HG03039 (cell line): ENCODE data around the gene OPN4.

Experiments used
- ATAC-seq: cut with Tn5 transposase; IDR thresholded peaks from one replicate; pipeline ENCODE4 v1.9.1; 2021; ENCODE audit warnings: mild to moderate bottlenecking, moderate library complexity; ENCODE audit not compliant: unreplicated experiment

Gene OPN4

DNA sequence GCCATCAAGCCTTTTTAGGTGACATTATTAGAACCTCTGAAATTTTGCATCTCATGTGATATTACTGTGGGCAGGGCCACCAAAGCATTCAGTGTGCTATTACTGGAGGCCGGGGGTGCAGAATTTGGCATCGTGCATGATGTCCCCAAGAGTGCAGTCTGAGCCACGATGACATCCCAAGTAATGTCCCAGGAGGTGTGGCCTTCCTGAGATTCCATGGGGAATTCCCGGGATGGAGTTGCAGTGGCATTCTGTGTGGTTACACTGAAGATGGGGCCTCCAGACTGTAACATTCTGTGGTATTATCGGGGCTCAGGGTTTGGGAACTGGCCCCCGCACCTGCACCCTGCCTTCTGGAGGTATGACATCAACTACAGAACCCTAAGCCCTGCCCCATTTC is 23.0 kb downstream of the OPN4 start:
- ATAC-seq = no peak

- no peak for ATAC-seq
Measured at GRCh38 chr10:86678999-86679792, 24.8 kb downstream of the OPN4 start.

GRCh38 chr10:86681047-86681446 is 26.7 kb downstream of the OPN4 start:
- ATAC-seq = no peak

DNA sequence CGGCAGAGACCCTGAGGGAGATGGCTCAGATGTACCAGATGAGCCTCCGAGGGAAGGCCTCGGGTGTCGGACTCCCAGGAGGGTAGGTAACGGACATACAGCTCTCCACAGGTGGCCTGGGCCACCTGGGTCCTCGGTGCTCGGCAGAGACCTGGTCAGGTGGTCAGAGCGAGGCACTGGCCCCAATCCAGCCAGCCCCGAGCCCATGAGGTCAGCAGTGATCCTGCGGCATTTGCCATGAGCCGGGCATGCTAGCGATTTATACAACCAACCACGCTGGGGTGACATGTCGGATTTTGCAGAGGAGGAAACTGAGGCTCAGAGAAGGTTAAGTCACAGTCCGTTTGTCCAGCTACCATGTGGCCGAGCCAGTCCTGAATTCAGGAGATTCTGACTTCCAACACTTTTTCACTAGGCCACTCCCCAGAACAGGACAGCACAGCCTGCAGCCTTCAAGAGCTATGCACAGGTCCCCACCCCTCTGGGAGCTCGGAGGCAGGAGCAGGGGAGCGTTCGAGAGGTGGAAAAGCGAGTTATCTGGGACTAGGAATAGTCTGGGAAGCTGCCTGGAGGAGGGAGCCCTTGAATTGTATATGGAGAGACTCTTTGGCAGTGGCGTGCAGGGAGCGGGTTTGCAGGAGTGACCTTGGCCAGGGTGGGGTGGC is 27.5 kb downstream of the OPN4 start:
- no peak for ATAC-seq

GRCh38 chr10:86682675-86683074 is 28.3 kb downstream of the OPN4 start:
- no peak for ATAC-seq

DNA sequence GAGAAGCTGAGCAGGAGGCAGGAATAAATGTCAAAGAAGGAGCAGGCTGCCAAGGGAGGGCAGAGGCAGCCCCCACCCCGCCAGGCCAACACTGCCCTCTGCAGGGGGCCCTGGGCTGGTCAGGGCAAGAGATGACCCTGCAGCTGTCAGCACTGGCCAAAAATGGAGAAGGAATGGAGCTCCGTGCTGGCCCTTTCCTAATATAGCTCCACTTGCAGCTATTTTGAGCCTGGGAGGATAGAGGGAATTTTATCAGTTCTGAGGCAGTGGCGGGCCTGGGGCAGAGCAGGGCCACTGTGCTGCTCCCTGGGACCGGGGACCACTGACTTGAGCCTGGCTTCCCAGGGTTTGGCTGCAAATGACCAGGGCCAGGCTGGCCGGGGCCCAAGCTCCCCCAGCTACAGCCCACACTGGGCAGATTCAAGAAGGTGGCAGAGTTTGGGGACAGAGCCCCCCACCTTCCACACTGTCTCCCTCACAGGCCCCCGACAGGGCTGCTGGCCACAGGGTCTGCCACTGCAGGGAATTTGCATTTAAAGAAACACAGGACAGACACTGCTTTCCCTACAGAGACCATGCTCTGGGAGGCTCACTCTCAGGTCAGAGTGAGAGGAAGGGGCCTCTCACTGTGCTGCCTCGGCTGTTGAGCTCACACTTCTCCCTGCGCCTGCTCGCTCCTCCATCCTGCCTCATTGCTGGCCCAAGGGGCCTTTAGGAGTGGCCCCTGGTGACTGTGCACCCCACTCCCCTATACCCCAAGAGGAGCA is 30.2 kb downstream of the OPN4 start:
- ATAC-seq = no peak

DNA sequence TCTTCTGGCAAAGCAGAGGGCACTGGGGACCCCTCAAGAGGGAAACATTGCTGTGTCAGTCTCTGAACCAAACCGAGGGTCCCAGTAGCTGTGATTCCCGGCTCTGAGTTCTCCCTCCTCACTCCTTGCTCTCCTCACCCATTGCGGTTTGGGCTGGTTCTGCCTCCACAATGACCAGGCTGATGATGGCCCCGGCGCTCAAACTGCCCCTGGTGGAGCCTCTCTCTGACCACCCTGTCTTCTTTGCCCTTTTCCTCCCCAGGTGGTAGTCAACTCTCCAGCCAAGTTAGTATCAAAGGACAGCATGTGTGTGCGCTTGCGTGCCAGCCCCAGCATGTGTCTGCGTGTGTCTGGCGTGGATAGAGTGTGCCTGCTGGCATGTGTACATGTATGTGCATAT is 31.1 kb downstream of the OPN4 start:
- ATAC-seq = no peak

- no peak for ATAC-seq
Measured at GRCh38 chr10:86685893-86686632, 31.7 kb downstream of the OPN4 start.

GRCh38 chr10:86686972-86687371 is 32.6 kb downstream of the OPN4 start:
- ATAC-seq = no peak

DNA sequence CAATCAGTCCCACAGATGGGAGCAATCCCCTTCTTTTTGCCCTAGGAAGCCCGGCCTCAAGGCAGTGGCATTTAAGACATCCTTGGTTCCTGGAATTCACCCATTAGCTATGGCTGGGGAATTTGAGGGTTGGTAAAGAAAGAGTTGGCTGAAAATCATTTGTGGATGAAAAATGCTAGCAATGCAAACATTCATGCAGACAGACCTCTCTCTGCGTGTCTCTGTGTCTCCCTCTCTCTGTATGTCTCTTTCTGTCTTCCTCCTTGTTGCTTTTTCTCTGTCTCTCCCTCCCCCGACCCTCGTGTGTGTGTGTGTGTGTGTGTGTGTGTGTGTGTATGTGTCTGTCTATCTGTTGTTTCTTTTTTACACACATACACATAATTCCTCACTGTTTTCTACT is 33.4 kb downstream of the OPN4 start:
- no peak for ATAC-seq

DNA sequence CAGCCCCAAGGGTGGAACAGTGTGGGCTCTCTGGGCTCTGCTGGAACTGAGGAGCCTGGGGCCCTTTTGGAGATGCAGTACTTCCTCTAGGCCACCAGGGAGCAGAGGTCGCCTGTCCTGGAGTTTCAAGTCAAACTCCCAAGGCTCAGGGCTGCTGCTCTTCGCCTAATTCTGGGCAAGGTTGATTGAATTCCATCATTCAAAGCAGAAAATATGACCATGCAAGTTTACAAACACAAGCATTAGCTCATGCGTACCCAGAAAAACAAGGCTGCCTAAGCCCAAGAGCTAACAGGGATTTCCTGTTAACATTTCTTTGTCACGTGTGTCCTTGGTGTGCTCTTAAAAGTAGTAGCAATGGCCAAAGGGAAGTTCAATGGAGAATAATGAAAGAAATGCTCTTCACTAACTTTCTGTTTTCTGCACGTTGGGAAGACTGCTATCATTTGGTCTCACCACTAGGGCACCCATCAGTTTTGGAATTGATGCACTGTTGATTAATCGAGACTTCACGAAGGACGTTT is 34.1 kb downstream of the OPN4 start:
- ATAC-seq = peak; percentile 80

- no peak for ATAC-seq
Measured at GRCh38 chr10:86689146-86689545, 34.8 kb downstream of the OPN4 start.

- no peak for ATAC-seq
Measured at GRCh38 chr10:86690231-86690630, 35.9 kb downstream of the OPN4 start.

- no peak for ATAC-seq
Measured at GRCh38 chr10:86690657-86691084, 36.3 kb downstream of the OPN4 start.

GRCh38 chr10:86691333-86692022 is 37.1 kb downstream of the OPN4 start:
- no peak for ATAC-seq

DNA sequence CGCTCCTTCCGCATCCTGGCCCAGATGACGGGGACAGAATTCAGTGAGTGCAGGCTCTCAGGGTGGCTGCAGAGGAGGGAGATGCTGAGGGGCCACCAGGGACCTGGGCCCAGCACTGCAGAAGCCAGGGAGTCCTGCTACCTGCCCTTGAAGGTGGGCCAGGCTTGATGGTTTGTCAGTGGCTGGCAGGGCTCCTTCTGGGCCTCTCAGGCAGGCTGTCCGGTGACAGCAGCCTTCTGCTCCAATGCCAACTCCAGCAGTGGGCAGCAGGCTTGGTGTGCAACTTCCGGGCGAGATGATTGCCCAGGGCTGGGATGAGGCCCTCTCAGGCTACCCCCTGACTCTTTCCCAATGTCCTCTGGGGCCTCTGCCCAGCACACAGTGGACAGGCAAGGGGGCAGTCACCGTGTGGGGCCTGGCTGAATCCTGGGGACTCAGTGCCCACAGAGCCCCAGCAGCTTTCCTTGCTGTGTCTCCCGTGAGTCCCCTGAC is 37.7 kb downstream of the OPN4 start:
- ATAC-seq = no peak

- ATAC-seq = no peak
Measured at GRCh38 chr10:86692664-86693063, 38.3 kb downstream of the OPN4 start.

GRCh38 chr10:86693275-86693674 is 38.9 kb downstream of the OPN4 start:
- no peak for ATAC-seq

GRCh38 chr10:86693721-86694369 is 39.5 kb downstream of the OPN4 start:
- no peak for ATAC-seq
